Right atrium auricular region (tissue), 2 donors: Measurements from ENCODE around the gene ANKMY2. TPM values are rescaled to one million over a fixed set of nuclear protein-coding genes. Genes with fewer than 3 reads are reported as not detected.
A peak's percentile ranks its signal among the peaks of the same experiment; 100 is the strongest.

Experiments used
- DNase-seq: peaks from one replicate; pipeline ENCODE4 v3.0.0-alpha.2; 2019; ENCODE audit warnings: low spot score
- H3K27ac ChIP-seq, 2 donors: fragments of 200-600 bp; sonication (generic); 1 replicate in 1 of 2; 2 replicates in 1 of 2; pipeline ENCODE4 v1.5.1; 2016 to 2019
- H3K27me3 ChIP-seq, 2 donors: fragments of 200-600 bp; sonication (generic); one replicate each; pipeline versions ENCODE4 v1.5.1 to v1.6.0; 2017 to 2019
- H3K36me3 ChIP-seq: fragments of 200-600 bp; sonication (generic); one replicate; pipeline ENCODE4 v1.5.1; 2016
- H3K4me1 ChIP-seq, 2 donors: fragments of 200-600 bp; sonication (generic); one replicate each; pipeline versions ENCODE4 v1.5.1 to v1.6.0; 2017 to 2019
- H3K4me3 ChIP-seq, 2 donors: fragments of 200-600 bp; sonication (generic); 1 replicate in 1 of 2; 2 replicates in 1 of 2; pipeline ENCODE4 v1.5.1; 2017 to 2019; ENCODE audit warnings: mild to moderate bottlenecking in 1 of 2, moderate library complexity in 1 of 2
- H3K9me3 ChIP-seq, 2 donors: fragments of 200-600 bp; sonication (generic); one replicate each; pipeline ENCODE4 v1.5.1; 2019
- total RNA-seq, 2 donors: library from RNA; depleted of rRNA; stranded (reverse); fragments of >200 nt; gene quantifications; one replicate each; pipeline ENCODE4 v1.1.0, GENCODE V29; 2016
- TF ChIP-seq, protein P1 (sequence below), 2 donors: fragments of 200-600 bp; sonication (generic); IDR thresholded peaks; one replicate each; pipeline ENCODE4 v1.5.1; 2019; ENCODE audit warnings: antibody characterized with exemption in 2 of 2

Gene ANKMY2
- total RNA-seq, 2 donors from 2014 or later = 20.8 to 33.7 TPM

DNA sequence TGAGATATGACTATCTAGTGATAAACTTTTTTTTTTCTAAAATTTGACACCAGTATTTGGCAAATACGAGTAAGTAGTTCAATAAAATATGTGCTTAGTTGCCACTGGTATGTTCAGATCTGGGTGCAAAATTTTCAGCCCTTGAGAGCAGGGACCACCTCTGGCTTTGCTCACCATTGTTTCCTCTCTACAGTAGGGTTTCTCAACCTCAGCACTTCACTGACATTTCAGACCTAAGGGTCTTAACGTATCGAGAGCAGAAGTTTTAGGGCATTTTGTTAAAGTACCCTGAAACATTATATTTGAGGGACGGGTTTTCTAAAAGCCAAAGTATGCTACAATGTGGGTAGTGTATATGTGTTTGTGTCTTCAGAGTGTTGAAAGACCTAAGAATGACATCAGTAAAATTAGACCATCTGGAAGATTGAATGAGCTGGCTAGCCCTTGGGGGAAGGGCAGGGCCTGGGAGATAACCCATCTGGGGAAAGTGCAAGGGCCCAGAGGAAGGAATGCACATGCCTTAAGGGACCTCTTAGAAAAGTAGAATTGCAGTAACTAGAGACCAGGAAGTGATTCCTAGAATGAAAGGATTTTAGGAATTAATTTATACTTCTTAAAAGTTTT lies 12.2 kb upstream of the ANKMY2 start:
- no peak for DNase-seq
- TF ChIP-seq, protein P1, sequence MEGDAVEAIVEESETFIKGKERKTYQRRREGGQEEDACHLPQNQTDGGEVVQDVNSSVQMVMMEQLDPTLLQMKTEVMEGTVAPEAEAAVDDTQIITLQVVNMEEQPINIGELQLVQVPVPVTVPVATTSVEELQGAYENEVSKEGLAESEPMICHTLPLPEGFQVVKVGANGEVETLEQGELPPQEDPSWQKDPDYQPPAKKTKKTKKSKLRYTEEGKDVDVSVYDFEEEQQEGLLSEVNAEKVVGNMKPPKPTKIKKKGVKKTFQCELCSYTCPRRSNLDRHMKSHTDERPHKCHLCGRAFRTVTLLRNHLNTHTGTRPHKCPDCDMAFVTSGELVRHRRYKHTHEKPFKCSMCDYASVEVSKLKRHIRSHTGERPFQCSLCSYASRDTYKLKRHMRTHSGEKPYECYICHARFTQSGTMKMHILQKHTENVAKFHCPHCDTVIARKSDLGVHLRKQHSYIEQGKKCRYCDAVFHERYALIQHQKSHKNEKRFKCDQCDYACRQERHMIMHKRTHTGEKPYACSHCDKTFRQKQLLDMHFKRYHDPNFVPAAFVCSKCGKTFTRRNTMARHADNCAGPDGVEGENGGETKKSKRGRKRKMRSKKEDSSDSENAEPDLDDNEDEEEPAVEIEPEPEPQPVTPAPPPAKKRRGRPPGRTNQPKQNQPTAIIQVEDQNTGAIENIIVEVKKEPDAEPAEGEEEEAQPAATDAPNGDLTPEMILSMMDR (IDR thresholded peaks at IDR 0.05) = no peak
- Histone ChIP-seq H3K4me3 (no peak overlapping the region), H3K9me3 (no peaks in the 10 kb centered on the region), H3K36me3 (no peaks in the 10 kb centered on the region), H3K27ac (peak overlapping the region; percentile 24 to 83), H3K27me3 (no peaks in the 10 kb centered on the region), H3K4me1 (peaks cover 0 to 31% of the 10 kb centered on the region in 2 donors)

DNA sequence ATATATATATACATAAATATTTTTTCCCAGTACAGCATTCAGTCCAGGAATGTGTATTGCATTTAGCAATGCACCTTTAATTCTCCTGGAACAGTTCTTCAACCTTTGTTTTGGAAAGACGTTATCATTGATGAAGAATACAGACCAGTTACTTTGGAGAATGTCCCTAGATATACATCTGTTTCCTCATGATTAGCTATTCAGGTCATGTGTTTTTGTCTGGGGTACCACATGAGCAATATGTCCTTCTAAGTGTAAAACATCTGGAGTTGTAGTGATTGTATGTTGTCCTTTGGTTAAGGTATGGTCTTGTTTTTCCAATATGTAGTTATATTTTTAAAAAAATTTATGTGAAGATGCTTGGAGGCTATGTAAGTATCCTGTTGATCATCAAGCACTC lies 10.6 kb upstream of the ANKMY2 start:
- no peaks in the 10 kb centered on the region for H3K9me3 ChIP-seq
- no peak overlapping the region for H3K27ac ChIP-seq
- TF ChIP-seq, protein P1 (IDR thresholded peaks at IDR 0.05) = no peak
- H3K27me3 ChIP-seq = no peaks in the 10 kb centered on the region
- no peak for DNase-seq
- H3K4me1 ChIP-seq = peaks cover 0 to 47% of the 10 kb centered on the region in 2 donors
- no peaks in the 10 kb centered on the region for H3K36me3 ChIP-seq
- H3K4me3 ChIP-seq = no peak overlapping the region

DNA sequence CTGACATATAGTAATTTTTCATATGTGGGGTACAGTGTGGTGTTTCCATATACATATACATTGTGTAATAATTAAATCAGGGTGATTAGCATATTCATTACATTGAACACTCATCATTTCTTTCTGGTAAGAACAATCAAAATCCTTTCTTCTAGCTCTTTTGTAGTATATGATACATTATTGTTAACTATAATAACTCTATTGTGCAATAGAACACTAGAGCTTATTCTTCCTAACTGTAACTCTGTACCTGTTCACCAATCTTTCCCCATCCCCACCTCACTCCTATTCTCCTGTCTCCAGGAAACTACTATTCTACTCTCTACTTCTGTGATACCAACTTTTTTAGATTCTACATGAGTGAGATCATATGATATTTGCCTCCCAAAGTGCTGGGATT lies 9.8 kb upstream of the ANKMY2 start:
- Histone ChIP-seq H3K9me3 (no peaks in the 10 kb centered on the region), H3K36me3 (no peaks in the 10 kb centered on the region), H3K4me1 (peaks cover 0 to 47% of the 10 kb centered on the region in 2 donors), H3K4me3 (no peak overlapping the region), H3K27ac (peak overlapping the region in 1 of 2 donors; percentile 14), H3K27me3 (no peaks in the 10 kb centered on the region)
- TF ChIP-seq, protein P1 (IDR thresholded peaks at IDR 0.05) = no peak
- DNase-seq = no peak

DNA sequence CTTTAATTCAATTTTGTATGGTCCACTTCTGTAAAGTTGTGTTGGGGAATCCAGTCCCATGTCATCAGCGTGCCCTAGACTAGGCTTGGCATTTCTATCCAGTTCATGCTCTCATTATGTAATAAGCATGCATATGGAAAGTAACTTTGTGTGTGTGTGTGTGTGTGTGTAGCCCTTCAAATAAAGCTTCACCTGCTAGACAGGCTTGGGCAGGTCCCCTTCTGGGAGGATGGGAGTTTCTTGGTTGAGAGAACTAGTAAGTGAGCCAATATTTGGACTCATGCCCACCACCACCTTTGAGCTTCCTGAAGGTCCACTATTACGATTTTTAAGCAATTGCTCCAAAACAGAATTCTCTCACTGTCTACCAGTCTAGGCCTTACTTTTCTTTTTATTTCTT lies 7.3 kb upstream of the ANKMY2 start:
- DNase-seq = no peak
- no peaks in the 10 kb centered on the region for H3K27me3 ChIP-seq
- peaks cover 0 to 54% of the 10 kb centered on the region in 2 donors for H3K4me1 ChIP-seq
- peak overlapping the region; percentile 50 to 61 for H3K27ac ChIP-seq
- no peaks in the 10 kb centered on the region for H3K9me3 ChIP-seq
- TF ChIP-seq, protein P1 (IDR thresholded peaks at IDR 0.05) = no peak
- no peak overlapping the region for H3K4me3 ChIP-seq
- no peaks in the 10 kb centered on the region for H3K36me3 ChIP-seq

DNA sequence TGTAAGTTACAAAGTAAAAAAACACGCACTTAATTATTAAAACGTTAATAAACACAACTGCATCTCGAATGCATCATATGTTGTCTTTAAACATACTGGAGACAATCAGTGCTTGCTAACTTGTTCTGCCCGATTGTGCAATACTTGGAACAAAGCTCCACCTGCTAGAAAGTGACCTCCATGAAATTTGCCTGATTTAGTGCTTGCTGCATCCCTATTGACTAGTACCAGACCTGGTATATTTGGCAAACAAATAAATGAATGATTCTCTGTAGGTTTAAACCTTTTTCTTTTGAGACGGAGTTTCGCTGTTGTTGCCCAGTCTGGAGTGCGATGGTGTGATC lies 6.7 kb upstream of the ANKMY2 start:
- Histone ChIP-seq H3K4me1 (peaks cover 0 to 56% of the 10 kb centered on the region in 2 donors), H3K27ac (peak overlapping the region; percentile 50 to 61), H3K27me3 (no peaks in the 10 kb centered on the region), H3K4me3 (no peak overlapping the region), H3K9me3 (no peaks in the 10 kb centered on the region), H3K36me3 (no peaks in the 10 kb centered on the region)
- TF ChIP-seq, protein P1 (IDR thresholded peaks at IDR 0.05) = no peak
- DNase-seq = no peak
